HUDEP-2 (cell line): ENCODE measurements around the gene TSFM.
A peak's percentile ranks its signal among the peaks of the same experiment; 100 is the strongest.

Experiments
- DNase-seq, 76 experiments: peaks; one replicate each; lab custom pipeline; 2025; ENCODE audit not compliant: unreplicated experiment in 76 of 76; lab: John Stamatoyannopoulos, UW

The TSFM gene

GRCh38 chr12:57745485-57745881 lies 37.1 kb upstream of the TSFM start:
- DNase-seq: peak in 7 of 76 experiments; percentile 10 to 39 (median 27)

GRCh38 chr12:57746025-57746424 lies 36.6 kb upstream of the TSFM start:
- DNase-seq: peak in 2 of 76 experiments; percentile 17 to 28

- peak in 1 of 76 experiments; percentile 2 for DNase-seq
Measured at GRCh38 chr12:57749061-57749460, 33.5 kb upstream of the TSFM start.

- DNase-seq: no peak
Measured at GRCh38 chr12:57750561-57751431, 31.8 kb upstream of the TSFM start.

GRCh38 chr12:57751432-57751787 lies 31.2 kb upstream of the TSFM start:
- peak in 3 of 76 experiments; percentile 37 to 49 (median 40) for DNase-seq

GRCh38 chr12:57751788-57752667 lies 30.6 kb upstream of the TSFM start, which contains the start of gene CDK4:
CDK4 (minus strand) TSS chr12:57752310; CDS start chr12:57751717, 593 bp downstream.
- peak; percentile 70 to 100 (median 99) for DNase-seq

GRCh38 chr12:57752668-57753000 lies 30.0 kb upstream of the TSFM start:
- no peak for DNase-seq

GRCh38 chr12:57753756-57754337 lies 28.7 kb upstream of the TSFM start:
- peak in 22 of 76 experiments; percentile 7 to 49 (median 20) for DNase-seq

GRCh38 chr12:57754411-57755193 lies 28.0 kb upstream of the TSFM start, which contains the start of gene MARCHF9:
MARCHF9 (plus strand) TSS chr12:57755103; CDS start chr12:57755529, 426 bp downstream.
- peak in 45 of 76 experiments; percentile 2 to 61 (median 37) for DNase-seq

- DNase-seq: no peak
Measured at GRCh38 chr12:57755194-57755453, 27.5 kb upstream of the TSFM start.

- DNase-seq: peak in 1 of 76 experiments; percentile 0
Measured at GRCh38 chr12:57755454-57756372, 26.9 kb upstream of the TSFM start.

- peak in 54 of 76 experiments; percentile 6 to 65 (median 34) for DNase-seq
Measured at GRCh38 chr12:57756406-57757341, 25.9 kb upstream of the TSFM start.

- no peak for DNase-seq
Measured at GRCh38 chr12:57757771-57758170, 24.8 kb upstream of the TSFM start.

GRCh38 chr12:57758552-57759359 lies 23.8 kb upstream of the TSFM start:
- no peak for DNase-seq

- peak in 21 of 76 experiments; percentile 3 to 48 (median 17) for DNase-seq
Measured at GRCh38 chr12:57759360-57759980, 23.1 kb upstream of the TSFM start.

- DNase-seq: no peak
Measured at GRCh38 chr12:57760347-57760982, 22.1 kb upstream of the TSFM start.
